NK-92 (cell line): Measurements from ENCODE around the gene PLXNB3.
"Not testable (repeated sequence)": the region's sequence is repeated elsewhere in the genome, so short reads cannot be mapped to it uniquely, and the experiment has no call there.

ENCODE experiments used
- DNase-seq: peaks from one replicate; lab custom pipeline; 2025; ENCODE audit not compliant: unreplicated experiment; lab: John Stamatoyannopoulos, UW

The PLXNB3 gene

GRCh38 chrX:153763989-153764755 is at the start of gene PLXNB3:
Gene PLXNB3, plus strand, starts transcription at chrX:153764249. Its CDS starts 1,287 bp downstream, at chrX:153765536.
- DNase-seq = no peak

GRCh38 chrX:153714256-153714655 is 49.8 kb upstream of the PLXNB3 start:
- DNase-seq = no peak

- no peak for DNase-seq
Measured at GRCh38 chrX:153717445-153717844, 46.6 kb upstream of the PLXNB3 start.

GRCh38 chrX:153719238-153719637 is 44.8 kb upstream of the PLXNB3 start:
- DNase-seq = no peak

GRCh38 chrX:153719701-153720100 is 44.3 kb upstream of the PLXNB3 start:
- DNase-seq = no peak

- no peak for DNase-seq
Measured at GRCh38 chrX:153722704-153723350, 41.2 kb upstream of the PLXNB3 start.

GRCh38 chrX:153723351-153724251 is 40.4 kb upstream of the PLXNB3 start:
- DNase-seq = no peak

- peak; percentile 46 for DNase-seq
Measured at GRCh38 chrX:153724252-153725038, 39.6 kb upstream of the PLXNB3 start, which contains the start of the genes ABCD1 and BCAP31. Gene ABCD1, plus strand, starts transcription at chrX:153724856. Its CDS starts 411 bp downstream, at chrX:153725267. Gene BCAP31, minus strand, starts transcription at chrX:153724387. Its CDS starts 1,143 bp downstream, at chrX:153723244.

GRCh38 chrX:153725039-153725831 is 38.8 kb upstream of the PLXNB3 start:
- DNase-seq = no peak

GRCh38 chrX:153725832-153726285 is 38.2 kb upstream of the PLXNB3 start:
- no peak for DNase-seq

GRCh38 chrX:153726286-153727122 is 37.5 kb upstream of the PLXNB3 start:
- no peak for DNase-seq

GRCh38 chrX:153727123-153727931 is 36.7 kb upstream of the PLXNB3 start:
- no peak for DNase-seq

GRCh38 chrX:153728095-153728494 is 36.0 kb upstream of the PLXNB3 start:
- DNase-seq = no peak

- DNase-seq = no peak
Measured at GRCh38 chrX:153728951-153729631, 35.0 kb upstream of the PLXNB3 start.

GRCh38 chrX:153730115-153730514 is 33.9 kb upstream of the PLXNB3 start:
- not testable (repeated sequence) for DNase-seq

- no peak for DNase-seq
Measured at GRCh38 chrX:153731117-153731844, 32.8 kb upstream of the PLXNB3 start.

GRCh38 chrX:153731845-153732215 is 32.2 kb upstream of the PLXNB3 start:
- no peak for DNase-seq
